ENCODE data around the gene CEP164. TPM values are rescaled to one million over a fixed set of nuclear protein-coding genes. Genes with fewer than 3 reads are reported as not detected.

Gene CEP164
- polyA plus RNA-seq, 1 of the 3 experiments (the other 2 are of a cell fraction): 27.7 TPM

DNA sequence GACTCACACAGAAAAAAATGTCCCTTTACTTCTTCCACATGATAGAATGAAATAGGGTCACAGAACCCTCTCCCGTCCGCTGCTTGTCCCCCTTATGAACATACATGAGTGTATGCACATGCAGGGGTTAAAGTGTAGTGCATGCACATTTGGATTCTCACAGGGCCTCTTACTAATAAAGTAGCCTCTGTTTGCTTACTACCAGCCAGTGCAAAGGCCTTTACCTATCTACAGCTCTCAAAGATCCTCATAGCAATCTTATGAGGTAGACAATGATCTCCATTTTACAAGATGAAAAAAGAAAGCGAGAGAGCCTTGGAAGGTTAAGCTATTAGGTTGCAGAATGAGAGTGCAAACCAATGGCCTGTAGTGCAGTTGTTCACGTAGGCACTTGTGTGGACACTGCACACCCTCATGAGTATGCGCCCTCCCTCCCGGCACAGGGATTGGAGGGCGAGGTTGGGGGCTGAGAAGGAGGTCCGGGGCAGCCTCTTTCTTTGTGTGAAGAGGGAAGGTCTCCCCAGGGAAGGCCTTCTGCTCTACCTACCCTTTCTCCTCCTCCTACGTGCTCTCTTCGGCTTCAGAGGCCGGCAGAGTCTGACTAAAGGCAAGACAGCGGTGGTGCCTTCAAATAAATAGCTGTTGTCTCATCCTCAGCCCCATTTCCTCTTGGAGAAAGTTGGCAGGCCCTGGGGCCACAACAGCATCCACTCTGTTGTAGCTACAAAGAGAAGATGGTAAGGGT is 91.3 kb downstream of the CEP164 start:
- Histone ChIP-seq H3K4me1 (ENCODE audit: control insufficient read depth in 1 of 2, insufficient read depth in 2 of 2, low read depth in 1 of 2, low read length in 1 of 2) (no peaks in the 10 kb centered on the region), H3K9me2 (no peaks in the 10 kb centered on the region), H2AFZ (ENCODE audit: low read depth) (no peak overlapping the region), H3K4me2 (no peak overlapping the region), H3K79me2 (ENCODE audit: insufficient read depth) (no peaks in the 10 kb centered on the region), H3K27me3 (ENCODE audit: insufficient read depth) (no peaks in the 10 kb centered on the region), H3K36me3 (replicated peaks in 1 of 2; ENCODE audit: control insufficient read depth in 1 of 2, insufficient read depth in 2 of 2, low read length in 1 of 2) (peaks cover 0 to 5% of the 10 kb centered on the region in 2 experiments), H3K9me3 (no peaks in the 10 kb centered on the region), H3K27ac (ENCODE audit: low read depth in 2 of 2, low read length in 1 of 2) (no peak overlapping the region), H4K20me1 (ENCODE audit: insufficient read depth) (no peaks in the 10 kb centered on the region), H3F3A (replicated peaks; ENCODE audit: insufficient read depth) (no peaks in the 10 kb centered on the region), H3K9ac (no peak overlapping the region), H3K4me3 (ENCODE audit: low read depth in 2 of 2, low read length in 1 of 2) (no peak overlapping the region)
- POLR2A ChIA-PET: no interaction called here
- CTCF ChIA-PET: interaction anchor here (0.8 to 16.8 kb wide), 5 partner anchors 7 to 528 kb away, joined by 3 to 449 read pairs (median 35); partner anchors contain the start of genes DSCAML1 and FXYD2
- no peak for TF ChIP-seq YY1 (IDR thresholded peaks at IDR 0.05; ENCODE audit: low read depth)
- TF ChIP-seq, protein P1, sequence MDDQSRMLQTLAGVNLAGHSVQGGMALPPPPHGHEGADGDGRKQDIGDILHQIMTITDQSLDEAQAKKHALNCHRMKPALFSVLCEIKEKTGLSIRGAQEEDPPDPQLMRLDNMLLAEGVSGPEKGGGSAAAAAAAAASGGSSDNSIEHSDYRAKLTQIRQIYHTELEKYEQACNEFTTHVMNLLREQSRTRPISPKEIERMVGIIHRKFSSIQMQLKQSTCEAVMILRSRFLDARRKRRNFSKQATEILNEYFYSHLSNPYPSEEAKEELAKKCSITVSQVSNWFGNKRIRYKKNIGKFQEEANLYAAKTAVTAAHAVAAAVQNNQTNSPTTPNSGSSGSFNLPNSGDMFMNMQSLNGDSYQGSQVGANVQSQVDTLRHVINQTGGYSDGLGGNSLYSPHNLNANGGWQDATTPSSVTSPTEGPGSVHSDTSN (IDR thresholded peaks at IDR 0.05): no peak
- TF ChIP-seq TCF12 (IDR thresholded peaks at IDR 0.05): no peak
- no peak for TF ChIP-seq RAD21 (IDR thresholded peaks at IDR 0.05; ENCODE audit: low read length)
- TF ChIP-seq SMC3 (IDR thresholded peaks at IDR 0.05; ENCODE audit: low read depth, low read length): no peak
- TF ChIP-seq, protein P2, sequence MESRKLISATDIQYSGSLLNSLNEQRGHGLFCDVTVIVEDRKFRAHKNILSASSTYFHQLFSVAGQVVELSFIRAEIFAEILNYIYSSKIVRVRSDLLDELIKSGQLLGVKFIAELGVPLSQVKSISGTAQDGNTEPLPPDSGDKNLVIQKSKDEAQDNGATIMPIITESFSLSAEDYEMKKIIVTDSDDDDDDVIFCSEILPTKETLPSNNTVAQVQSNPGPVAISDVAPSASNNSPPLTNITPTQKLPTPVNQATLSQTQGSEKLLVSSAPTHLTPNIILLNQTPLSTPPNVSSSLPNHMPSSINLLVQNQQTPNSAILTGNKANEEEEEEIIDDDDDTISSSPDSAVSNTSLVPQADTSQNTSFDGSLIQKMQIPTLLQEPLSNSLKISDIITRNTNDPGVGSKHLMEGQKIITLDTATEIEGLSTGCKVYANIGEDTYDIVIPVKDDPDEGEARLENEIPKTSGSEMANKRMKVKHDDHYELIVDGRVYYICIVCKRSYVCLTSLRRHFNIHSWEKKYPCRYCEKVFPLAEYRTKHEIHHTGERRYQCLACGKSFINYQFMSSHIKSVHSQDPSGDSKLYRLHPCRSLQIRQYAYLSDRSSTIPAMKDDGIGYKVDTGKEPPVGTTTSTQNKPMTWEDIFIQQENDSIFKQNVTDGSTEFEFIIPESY (IDR thresholded peaks at IDR 0.05; ENCODE audit: borderline replicate concordance, low read depth): no peak
- TF ChIP-seq NRF1 (IDR thresholded peaks at IDR 0.05; ENCODE audit: low read depth, low read length): no peak
- TF ChIP-seq, protein P3, sequence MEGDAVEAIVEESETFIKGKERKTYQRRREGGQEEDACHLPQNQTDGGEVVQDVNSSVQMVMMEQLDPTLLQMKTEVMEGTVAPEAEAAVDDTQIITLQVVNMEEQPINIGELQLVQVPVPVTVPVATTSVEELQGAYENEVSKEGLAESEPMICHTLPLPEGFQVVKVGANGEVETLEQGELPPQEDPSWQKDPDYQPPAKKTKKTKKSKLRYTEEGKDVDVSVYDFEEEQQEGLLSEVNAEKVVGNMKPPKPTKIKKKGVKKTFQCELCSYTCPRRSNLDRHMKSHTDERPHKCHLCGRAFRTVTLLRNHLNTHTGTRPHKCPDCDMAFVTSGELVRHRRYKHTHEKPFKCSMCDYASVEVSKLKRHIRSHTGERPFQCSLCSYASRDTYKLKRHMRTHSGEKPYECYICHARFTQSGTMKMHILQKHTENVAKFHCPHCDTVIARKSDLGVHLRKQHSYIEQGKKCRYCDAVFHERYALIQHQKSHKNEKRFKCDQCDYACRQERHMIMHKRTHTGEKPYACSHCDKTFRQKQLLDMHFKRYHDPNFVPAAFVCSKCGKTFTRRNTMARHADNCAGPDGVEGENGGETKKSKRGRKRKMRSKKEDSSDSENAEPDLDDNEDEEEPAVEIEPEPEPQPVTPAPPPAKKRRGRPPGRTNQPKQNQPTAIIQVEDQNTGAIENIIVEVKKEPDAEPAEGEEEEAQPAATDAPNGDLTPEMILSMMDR (IDR thresholded peaks at IDR 0.05): no peak
- TF ChIP-seq SIN3A (IDR thresholded peaks at IDR 0.05; ENCODE audit: borderline replicate concordance, low read depth, low read length): no peak
- TF ChIP-seq MEF2A (IDR thresholded peaks at IDR 0.05; ENCODE audit: borderline replicate concordance, low read depth): no peak
- TF ChIP-seq, protein P4, sequence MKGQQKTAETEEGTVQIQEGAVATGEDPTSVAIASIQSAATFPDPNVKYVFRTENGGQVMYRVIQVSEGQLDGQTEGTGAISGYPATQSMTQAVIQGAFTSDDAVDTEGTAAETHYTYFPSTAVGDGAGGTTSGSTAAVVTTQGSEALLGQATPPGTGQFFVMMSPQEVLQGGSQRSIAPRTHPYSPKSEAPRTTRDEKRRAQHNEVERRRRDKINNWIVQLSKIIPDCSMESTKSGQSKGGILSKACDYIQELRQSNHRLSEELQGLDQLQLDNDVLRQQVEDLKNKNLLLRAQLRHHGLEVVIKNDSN (IDR thresholded peaks at IDR 0.05; ENCODE audit: borderline replicate concordance, low read depth): no peak
- TF ChIP-seq CHD2 (IDR thresholded peaks at IDR 0.05; ENCODE audit: low read length, partially characterized antibody): no peak
- TF ChIP-seq JUND (IDR thresholded peaks at IDR 0.05): no peak
- TF ChIP-seq FOXM1 (IDR thresholded peaks at IDR 0.05; ENCODE audit: low read depth): no peak
- TF ChIP-seq, protein P5, sequence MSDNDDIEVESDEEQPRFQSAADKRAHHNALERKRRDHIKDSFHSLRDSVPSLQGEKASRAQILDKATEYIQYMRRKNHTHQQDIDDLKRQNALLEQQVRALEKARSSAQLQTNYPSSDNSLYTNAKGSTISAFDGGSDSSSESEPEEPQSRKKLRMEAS (IDR thresholded peaks at IDR 0.05; ENCODE audit: low read depth): no peak
- TF ChIP-seq ELF1 (IDR thresholded peaks at IDR 0.05): no peak
- no peak for TF ChIP-seq GATA2 (CRISPR knock-in tag; IDR thresholded peaks at IDR 0.05)
- 89% methylated on average over 12 of the region's 12 CpGs for WGBS (ENCODE audit: low lambda C conversion rate)
- DNase-seq: no peak
